ENCODE results near the gene VSIG10L. TPM values are rescaled to one million over a fixed set of nuclear protein-coding genes. Genes with fewer than 3 reads are reported as not detected.

The VSIG10L gene
- total and polyA plus RNA-seq, 2 experiments from 2014 or later: 0.61 to 1.7 TPM

DNA sequence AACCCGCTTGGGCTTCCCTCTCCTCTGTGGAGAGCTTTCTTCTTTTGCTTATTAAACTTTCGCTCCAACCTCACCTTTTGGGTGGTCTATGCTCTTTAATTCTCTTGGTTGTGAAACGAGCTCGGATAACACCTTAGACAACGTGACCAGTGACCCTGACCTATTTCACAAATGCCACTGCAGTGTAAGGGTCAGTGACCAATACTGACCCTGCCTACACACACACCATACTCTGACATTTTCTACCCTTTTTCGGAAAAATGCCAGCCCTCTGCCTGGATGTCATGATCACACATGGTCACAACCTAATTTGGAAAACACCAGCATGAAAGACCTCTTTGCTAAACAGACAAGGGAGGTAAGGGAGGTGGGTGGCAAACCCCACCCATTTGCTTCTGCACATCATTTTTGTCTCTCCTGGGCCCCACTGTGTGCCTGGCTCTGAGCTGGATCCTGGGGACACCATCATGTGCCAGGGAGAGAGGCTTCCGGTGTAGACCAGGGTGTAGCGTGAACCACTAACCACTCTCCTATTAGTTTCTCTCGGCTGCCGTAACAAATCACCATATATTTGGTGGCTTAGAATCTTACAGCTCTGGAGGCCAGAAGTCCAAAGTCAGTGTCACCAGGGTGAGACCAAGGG lies 14.3 kb upstream of the VSIG10L start:
- Histone ChIP-seq H3K27ac (no peak overlapping the region), H3F3A (ENCODE audit: insufficient read depth) (peaks cover 21% of the 10 kb centered on the region), H2AFZ (no peak overlapping the region), H3K4me2 (ENCODE audit: unreplicated experiment) (no peak overlapping the region), H3K9ac (no peak overlapping the region), H3K79me2 (ENCODE audit: insufficient read depth) (peaks cover 43% of the 10 kb centered on the region), H3K27me3 (replicated peaks; ENCODE audit: insufficient read depth) (no peaks in the 10 kb centered on the region), H3K36me3 (ENCODE audit: low read depth) (no peaks in the 10 kb centered on the region), H3K4me3 (no peak overlapping the region), H3K9me2 (ENCODE audit: insufficient read depth) (no peaks in the 10 kb centered on the region), H3K4me1 (ENCODE audit: insufficient read depth) (peaks cover 13% of the 10 kb centered on the region), H4K20me1 (ENCODE audit: insufficient read depth) (no peaks in the 10 kb centered on the region), H3K9me3 (ENCODE audit: low read depth) (no peaks in the 10 kb centered on the region)
- 93 to 95% methylated on average over 10 of the region's 10 CpGs for WGBS, 2 experiments (ENCODE audit: low coverage in 1 of 2, low lambda C conversion rate in 2 of 2, missing lambda C conversion rate in 2 of 2)
- DNase-seq: no peak
- no peak for TF ChIP-seq EZH2phosphoT487 (IDR thresholded peaks at IDR 0.05; ENCODE audit: insufficient read depth, low read depth)
- TF ChIP-seq EZH2 (IDR thresholded peaks at IDR 0.05; ENCODE audit: insufficient read depth, poor library complexity, severe bottlenecking): no peak
- in situ Hi-C loops (cut with MboI): no loop called here

DNA sequence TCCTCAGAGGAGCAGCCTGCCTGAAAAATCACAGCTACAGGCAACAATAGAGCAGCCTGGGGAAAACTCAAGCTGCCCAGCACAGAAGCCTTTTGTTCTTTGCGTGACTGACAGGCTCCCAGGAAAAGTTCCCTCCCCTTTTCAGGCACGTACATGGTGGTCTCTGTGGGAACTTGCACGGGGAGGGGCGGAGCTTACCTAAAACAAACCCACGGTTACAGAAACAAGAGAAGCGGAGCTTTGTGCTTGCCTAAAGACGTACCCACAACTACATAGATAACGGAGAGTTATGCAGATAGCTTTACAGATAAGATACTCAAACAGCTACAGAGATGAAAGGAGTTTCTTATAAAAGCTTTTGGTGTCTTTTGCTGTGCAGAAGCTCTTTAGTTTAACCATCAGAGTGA lies 12.8 kb upstream of the VSIG10L start:
- no peaks in the 10 kb centered on the region for H4K20me1 ChIP-seq (ENCODE audit: insufficient read depth)
- H3K4me2 ChIP-seq (ENCODE audit: unreplicated experiment): no peak overlapping the region
- no peaks in the 10 kb centered on the region for H3K36me3 ChIP-seq (ENCODE audit: low read depth)
- TF ChIP-seq EZH2phosphoT487 (IDR thresholded peaks at IDR 0.05; ENCODE audit: insufficient read depth, low read depth): no peak
- TF ChIP-seq EZH2 (IDR thresholded peaks at IDR 0.05; ENCODE audit: insufficient read depth, poor library complexity, severe bottlenecking): no peak
- H3K4me1 ChIP-seq (ENCODE audit: insufficient read depth): peaks cover 15% of the 10 kb centered on the region
- no peak overlapping the region for H3K27ac ChIP-seq
- no peak for DNase-seq
- no peaks in the 10 kb centered on the region for H3K27me3 ChIP-seq (replicated peaks; ENCODE audit: insufficient read depth)
- no peak overlapping the region for H3K9ac ChIP-seq
- no peaks in the 10 kb centered on the region for H3K9me3 ChIP-seq (ENCODE audit: low read depth)
- no peak overlapping the region for H3K4me3 ChIP-seq
- H2AFZ ChIP-seq: no peak overlapping the region
- WGBS, 2 experiments (ENCODE audit: low coverage in 1 of 2, low lambda C conversion rate in 2 of 2, missing lambda C conversion rate in 2 of 2): 72 to 76% methylated on average over 8 of the region's 8 CpGs
- in situ Hi-C loops (cut with MboI): no loop called here
- H3F3A ChIP-seq (ENCODE audit: insufficient read depth): peaks cover 19% of the 10 kb centered on the region
- no peaks in the 10 kb centered on the region for H3K9me2 ChIP-seq (ENCODE audit: insufficient read depth)
- H3K79me2 ChIP-seq (ENCODE audit: insufficient read depth): peaks cover 28% of the 10 kb centered on the region

DNA sequence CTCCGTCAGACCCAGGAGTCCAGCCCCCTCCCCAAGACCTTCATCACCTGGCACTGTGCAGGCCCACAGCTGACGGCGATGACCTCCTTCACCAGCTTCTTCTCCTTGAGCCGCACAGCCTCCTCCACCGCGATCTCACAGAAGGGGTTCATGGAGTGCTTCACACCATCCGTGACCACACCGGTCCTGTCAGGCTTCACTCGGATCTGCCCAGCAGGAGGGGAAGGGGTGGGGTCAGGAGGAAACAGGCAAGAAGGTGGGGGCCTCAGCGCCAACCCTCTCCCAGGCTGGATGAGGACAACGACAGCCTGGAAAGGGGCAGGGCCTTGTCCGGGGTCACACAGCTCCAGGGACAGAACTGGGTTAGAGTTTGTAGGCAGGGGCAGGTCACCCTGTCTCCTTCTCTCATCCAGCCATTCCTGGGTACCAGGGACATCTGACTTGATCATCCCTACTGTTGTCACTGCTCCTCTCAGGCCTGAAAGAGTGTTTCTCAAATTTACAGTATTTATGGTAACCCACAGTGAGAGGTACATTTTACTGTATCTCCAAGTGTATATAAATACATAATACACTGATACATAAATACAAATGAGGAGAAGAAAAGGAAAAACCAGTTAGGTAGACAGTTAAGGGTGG lies 12.3 kb upstream of the VSIG10L start:
- 75 to 78% methylated on average over 12 of the region's 12 CpGs for WGBS, 2 experiments (ENCODE audit: low coverage in 1 of 2, low lambda C conversion rate in 2 of 2, missing lambda C conversion rate in 2 of 2)

DNA sequence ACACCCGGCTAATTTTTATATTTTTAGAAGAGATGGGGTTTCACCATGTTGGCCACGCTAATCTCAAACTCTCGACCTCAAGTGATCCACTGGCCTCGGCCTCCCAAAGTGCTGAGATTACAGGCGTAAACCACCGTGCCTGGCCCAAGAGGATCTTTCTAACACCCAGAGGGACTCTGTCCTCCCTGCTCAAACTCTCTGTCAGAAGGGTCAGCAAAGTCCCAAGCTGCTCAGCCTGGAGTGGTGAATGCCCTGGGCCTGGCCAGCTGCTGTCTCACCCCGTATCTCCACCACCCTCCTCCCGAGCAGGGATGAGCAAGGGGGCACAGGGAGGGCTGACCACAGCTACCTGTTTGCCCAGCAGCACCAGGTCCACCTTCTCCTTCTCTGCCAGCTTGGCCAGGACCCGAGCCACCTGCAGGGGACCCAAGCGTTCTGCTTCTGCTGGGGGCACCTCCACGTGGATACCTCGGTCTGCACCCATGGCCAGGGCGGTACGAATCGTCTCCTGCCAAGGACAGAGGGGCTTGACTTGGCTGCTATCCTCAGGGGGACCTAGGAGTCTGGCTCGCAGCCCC lies 10.9 kb upstream of the VSIG10L start:
- Histone ChIP-seq H3K4me1 (ENCODE audit: insufficient read depth) (peaks cover 5% of the 10 kb centered on the region; the same call in 1 of the 2 replicates), H3K4me3 (no peak overlapping the region), H2AFZ (no peak overlapping the region), H3K4me2 (ENCODE audit: unreplicated experiment) (no peak overlapping the region), H3K27ac (no peak overlapping the region), H3K9me3 (ENCODE audit: low read depth) (no peaks in the 10 kb centered on the region), H3K79me2 (ENCODE audit: insufficient read depth) (peaks cover 22% of the 10 kb centered on the region), H3F3A (ENCODE audit: insufficient read depth) (0 out of 2 replicates have a peak, but pooled peaks cover 8% of the 10 kb centered on the region), H3K9me2 (ENCODE audit: insufficient read depth) (no peaks in the 10 kb centered on the region), H3K27me3 (replicated peaks; ENCODE audit: insufficient read depth) (no peaks in the 10 kb centered on the region), H3K9ac (no peak overlapping the region), H4K20me1 (ENCODE audit: insufficient read depth) (no peaks in the 10 kb centered on the region), H3K36me3 (ENCODE audit: low read depth) (no peaks in the 10 kb centered on the region; the same call in 1 of the 2 replicates)
- TF ChIP-seq EZH2phosphoT487 (IDR thresholded peaks at IDR 0.05; ENCODE audit: insufficient read depth, low read depth) (no peak), EZH2 (IDR thresholded peaks at IDR 0.05; ENCODE audit: insufficient read depth, poor library complexity, severe bottlenecking) (no peak)
- WGBS, 2 experiments (ENCODE audit: low coverage in 1 of 2, low lambda C conversion rate in 2 of 2, missing lambda C conversion rate in 2 of 2): 92 to 94% methylated on average over 15 to 16 of the region's 16 CpGs
- in situ Hi-C loops (cut with MboI): no loop called here
- no peak for DNase-seq

More for the DNA sequence above, 12.3 kb upstream of the VSIG10L start:
- H3K9me2 ChIP-seq (ENCODE audit: insufficient read depth): no peaks in the 10 kb centered on the region
- H3K36me3 ChIP-seq (ENCODE audit: low read depth): no peaks in the 10 kb centered on the region
- no peak overlapping the region for H2AFZ ChIP-seq
- in situ Hi-C loops (cut with MboI): no loop called here
- no peak overlapping the region for H3K4me2 ChIP-seq (ENCODE audit: unreplicated experiment)
- no peaks in the 10 kb centered on the region for H3K9me3 ChIP-seq (ENCODE audit: low read depth)
- H3K4me1 ChIP-seq (ENCODE audit: insufficient read depth): peaks cover 9% of the 10 kb centered on the region
- H3K27me3 ChIP-seq (replicated peaks; ENCODE audit: insufficient read depth): no peaks in the 10 kb centered on the region
- H3F3A ChIP-seq (ENCODE audit: insufficient read depth): peaks cover 15% of the 10 kb centered on the region; the same call in 1 of the 2 replicates
- H3K27ac ChIP-seq: no peak overlapping the region
- peaks cover 28% of the 10 kb centered on the region for H3K79me2 ChIP-seq (ENCODE audit: insufficient read depth)
- no peak for TF ChIP-seq EZH2phosphoT487 (IDR thresholded peaks at IDR 0.05; ENCODE audit: insufficient read depth, low read depth)
- no peak for TF ChIP-seq EZH2 (IDR thresholded peaks at IDR 0.05; ENCODE audit: insufficient read depth, poor library complexity, severe bottlenecking)
- H3K9ac ChIP-seq: no peak overlapping the region
- no peaks in the 10 kb centered on the region for H4K20me1 ChIP-seq (ENCODE audit: insufficient read depth)
- no peak for DNase-seq
- H3K4me3 ChIP-seq: no peak overlapping the region
